Measurements from ENCODE around the gene SHISA6. TPM values are rescaled to one million over a fixed set of nuclear protein-coding genes. Genes with fewer than 3 reads are reported as not detected.
"Not testable (repeated sequence)": the region's sequence is repeated elsewhere in the genome, so short reads cannot be mapped to it uniquely, and the experiment has no call there.

SHISA6 gene
- total RNA-seq, 1 donor from 2014 or later, result 2.0 TPM

GRCh38 chr17:11303773-11304394, 62.9 kb downstream of the SHISA6 start:
- no peak for ATAC-seq

GRCh38 chr17:11304568-11304967, 63.6 kb downstream of the SHISA6 start:
- no peak for ATAC-seq

GRCh38 chr17:11305524-11305923, 64.5 kb downstream of the SHISA6 start:
- no peak for ATAC-seq

GRCh38 chr17:11308531-11308930, 67.5 kb downstream of the SHISA6 start:
- ATAC-seq, result no peak

GRCh38 chr17:11309033-11309432, 68.0 kb downstream of the SHISA6 start:
- ATAC-seq, result no peak

- ATAC-seq, result no peak
Measured at GRCh38 chr17:11309850-11310249, 68.8 kb downstream of the SHISA6 start.

GRCh38 chr17:11316451-11316850, 75.4 kb downstream of the SHISA6 start:
- ATAC-seq, result not testable (repeated sequence)

GRCh38 chr17:11318207-11318606, 77.2 kb downstream of the SHISA6 start:
- ATAC-seq, result no peak

GRCh38 chr17:11319894-11320293, 78.9 kb downstream of the SHISA6 start:
- no peak for ATAC-seq

- ATAC-seq, result no peak
Measured at GRCh38 chr17:11324021-11324420, 83.0 kb downstream of the SHISA6 start.

GRCh38 chr17:11324846-11325420, 83.9 kb downstream of the SHISA6 start:
- no peak for ATAC-seq

- ATAC-seq, result no peak
Measured at GRCh38 chr17:11326492-11326891, 85.5 kb downstream of the SHISA6 start.

GRCh38 chr17:11328770-11329169, 87.8 kb downstream of the SHISA6 start:
- ATAC-seq, result no peak

- ATAC-seq, result no peak
Measured at GRCh38 chr17:11330006-11330405, 89.0 kb downstream of the SHISA6 start.

GRCh38 chr17:11330826-11331225, 89.8 kb downstream of the SHISA6 start:
- no peak for ATAC-seq

- ATAC-seq, result no peak
Measured at GRCh38 chr17:11331547-11332513, 90.8 kb downstream of the SHISA6 start.

- ATAC-seq, result no peak
Measured at GRCh38 chr17:11332706-11333105, 91.7 kb downstream of the SHISA6 start.

- ATAC-seq, result no peak
Measured at GRCh38 chr17:11334493-11334892, 93.5 kb downstream of the SHISA6 start.

GRCh38 chr17:11336290-11336689, 95.3 kb downstream of the SHISA6 start:
- ATAC-seq, result no peak

- ATAC-seq, result no peak
Measured at GRCh38 chr17:11340803-11341202, 99.8 kb downstream of the SHISA6 start.

GRCh38 chr17:11342138-11342537, 101.1 kb downstream of the SHISA6 start:
- no peak for ATAC-seq

GRCh38 chr17:11349106-11349505, 108.1 kb downstream of the SHISA6 start:
- no peak for ATAC-seq

- no peak for ATAC-seq
Measured at GRCh38 chr17:11351479-11351878, 110.5 kb downstream of the SHISA6 start.

GRCh38 chr17:11353601-11354000, 112.6 kb downstream of the SHISA6 start:
- no peak for ATAC-seq
